ENCODE measurements around the gene CDV3.

The CDV3 gene

DNA sequence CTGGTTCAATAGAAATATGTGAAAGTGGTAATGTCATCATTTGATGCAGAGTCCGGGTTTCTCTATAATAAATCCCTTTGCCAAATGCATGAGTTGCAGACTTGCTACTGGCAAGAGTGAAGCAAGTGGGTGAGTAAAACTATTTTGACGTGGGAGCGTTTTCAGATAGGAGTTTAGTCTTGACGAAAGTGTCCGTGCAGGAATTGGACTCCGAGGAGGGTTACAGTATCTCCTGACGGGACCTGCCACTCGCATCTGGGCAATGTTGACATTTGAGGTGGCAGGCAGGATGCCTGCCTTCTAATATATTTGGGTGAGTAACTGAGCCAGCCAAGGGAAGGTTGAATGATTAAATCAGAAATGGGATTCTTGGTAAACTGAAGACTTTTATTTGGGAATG, 16.0 kb downstream of the CDV3 start:
- DNase-seq (ENCODE audit: low spot score) = no peak
- no peak overlapping the region for H3K4me3 ChIP-seq (ENCODE audit: severe bottlenecking)
- H3K4me1 ChIP-seq (ENCODE audit: insufficient read depth, poor library complexity, severe bottlenecking) = peaks cover 3% of the 10 kb centered on the region
- H3K27ac ChIP-seq (ENCODE audit: poor library complexity, severe bottlenecking) = peak overlapping the region; percentile 70
- TF ChIP-seq, protein P1, sequence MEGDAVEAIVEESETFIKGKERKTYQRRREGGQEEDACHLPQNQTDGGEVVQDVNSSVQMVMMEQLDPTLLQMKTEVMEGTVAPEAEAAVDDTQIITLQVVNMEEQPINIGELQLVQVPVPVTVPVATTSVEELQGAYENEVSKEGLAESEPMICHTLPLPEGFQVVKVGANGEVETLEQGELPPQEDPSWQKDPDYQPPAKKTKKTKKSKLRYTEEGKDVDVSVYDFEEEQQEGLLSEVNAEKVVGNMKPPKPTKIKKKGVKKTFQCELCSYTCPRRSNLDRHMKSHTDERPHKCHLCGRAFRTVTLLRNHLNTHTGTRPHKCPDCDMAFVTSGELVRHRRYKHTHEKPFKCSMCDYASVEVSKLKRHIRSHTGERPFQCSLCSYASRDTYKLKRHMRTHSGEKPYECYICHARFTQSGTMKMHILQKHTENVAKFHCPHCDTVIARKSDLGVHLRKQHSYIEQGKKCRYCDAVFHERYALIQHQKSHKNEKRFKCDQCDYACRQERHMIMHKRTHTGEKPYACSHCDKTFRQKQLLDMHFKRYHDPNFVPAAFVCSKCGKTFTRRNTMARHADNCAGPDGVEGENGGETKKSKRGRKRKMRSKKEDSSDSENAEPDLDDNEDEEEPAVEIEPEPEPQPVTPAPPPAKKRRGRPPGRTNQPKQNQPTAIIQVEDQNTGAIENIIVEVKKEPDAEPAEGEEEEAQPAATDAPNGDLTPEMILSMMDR (IDR thresholded peaks at IDR 0.05; ENCODE audit: poor library complexity, severe bottlenecking) = no peak
- H3K27me3 ChIP-seq (ENCODE audit: insufficient read depth, poor library complexity, severe bottlenecking) = no peaks in the 10 kb centered on the region
- no peak for ATAC-seq (ENCODE audit: low read depth)
- H3K36me3 ChIP-seq (ENCODE audit: low read depth) = peaks cover 58% of the 10 kb centered on the region
- H3K9me3 ChIP-seq (ENCODE audit: severe bottlenecking) = no peaks in the 10 kb centered on the region

DNA sequence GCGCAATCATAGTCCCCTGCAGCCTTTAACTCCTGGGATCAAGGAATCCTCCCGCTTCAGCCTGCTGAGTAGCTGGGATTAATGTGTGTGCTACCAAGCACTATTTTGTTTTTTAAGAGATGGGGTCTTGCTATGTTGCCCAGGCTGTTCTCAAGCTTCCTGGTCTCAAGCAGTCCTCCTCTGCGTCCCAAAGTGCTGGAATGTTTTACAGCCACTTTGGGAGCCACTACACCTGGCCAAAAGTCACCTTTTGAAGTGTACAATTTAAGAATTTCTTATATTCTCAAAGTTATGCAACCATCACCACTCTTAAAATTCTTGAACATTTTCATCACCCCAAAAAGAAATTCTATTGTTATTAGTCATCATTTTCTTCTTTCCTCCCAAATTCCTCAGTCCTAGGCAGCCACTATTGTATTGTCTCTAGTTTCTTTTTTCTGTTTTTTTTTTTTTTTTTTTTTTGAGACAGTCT, 17.8 kb downstream of the CDV3 start:
- no peaks in the 10 kb centered on the region for H3K27me3 ChIP-seq (ENCODE audit: insufficient read depth, poor library complexity, severe bottlenecking)
- ATAC-seq (ENCODE audit: low read depth) = peak; percentile 42
- peaks cover 12% of the 10 kb centered on the region for H3K4me1 ChIP-seq (ENCODE audit: insufficient read depth, poor library complexity, severe bottlenecking)
- no peak overlapping the region for H3K4me3 ChIP-seq (ENCODE audit: severe bottlenecking)
- DNase-seq (ENCODE audit: low spot score) = no peak
- TF ChIP-seq, protein P1 (IDR thresholded peaks at IDR 0.05; ENCODE audit: poor library complexity, severe bottlenecking) = no peak
- no peaks in the 10 kb centered on the region for H3K9me3 ChIP-seq (ENCODE audit: severe bottlenecking)
- H3K36me3 ChIP-seq (ENCODE audit: low read depth) = peaks cover 40% of the 10 kb centered on the region
- peak overlapping the region; percentile 70 for H3K27ac ChIP-seq (ENCODE audit: poor library complexity, severe bottlenecking)

DNA sequence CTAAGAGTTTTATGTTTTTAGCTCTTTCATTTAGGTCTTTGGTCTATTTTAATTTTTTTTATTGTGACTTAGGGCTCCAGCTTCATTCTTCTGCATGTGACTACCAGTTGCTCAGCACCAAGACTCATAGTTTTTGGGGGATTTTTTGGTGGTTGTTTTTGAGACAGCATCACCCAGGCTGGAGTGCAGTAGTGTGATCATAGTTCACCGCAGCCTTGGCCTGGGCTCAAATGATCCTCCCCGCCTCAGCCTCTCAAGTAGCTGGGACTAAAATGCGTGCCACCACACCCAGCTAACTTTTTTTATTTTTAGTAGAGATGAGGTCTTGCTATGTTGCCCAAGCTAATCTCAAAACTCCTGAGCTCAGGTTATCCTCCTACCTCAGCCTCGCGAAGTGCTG, 19.4 kb downstream of the CDV3 start:
- no peak for DNase-seq (ENCODE audit: low spot score)
- no peak for ATAC-seq (ENCODE audit: low read depth)
- H3K27me3 ChIP-seq (ENCODE audit: insufficient read depth, poor library complexity, severe bottlenecking) = no peaks in the 10 kb centered on the region
- peaks cover 24% of the 10 kb centered on the region for H3K36me3 ChIP-seq (ENCODE audit: low read depth)
- TF ChIP-seq, protein P1 (IDR thresholded peaks at IDR 0.05; ENCODE audit: poor library complexity, severe bottlenecking) = no peak
- peak overlapping the region; percentile 70 for H3K27ac ChIP-seq (ENCODE audit: poor library complexity, severe bottlenecking)
- no peaks in the 10 kb centered on the region for H3K9me3 ChIP-seq (ENCODE audit: severe bottlenecking)
- H3K4me1 ChIP-seq (ENCODE audit: insufficient read depth, poor library complexity, severe bottlenecking) = peaks cover 12% of the 10 kb centered on the region
- no peak overlapping the region for H3K4me3 ChIP-seq (ENCODE audit: severe bottlenecking)

DNA sequence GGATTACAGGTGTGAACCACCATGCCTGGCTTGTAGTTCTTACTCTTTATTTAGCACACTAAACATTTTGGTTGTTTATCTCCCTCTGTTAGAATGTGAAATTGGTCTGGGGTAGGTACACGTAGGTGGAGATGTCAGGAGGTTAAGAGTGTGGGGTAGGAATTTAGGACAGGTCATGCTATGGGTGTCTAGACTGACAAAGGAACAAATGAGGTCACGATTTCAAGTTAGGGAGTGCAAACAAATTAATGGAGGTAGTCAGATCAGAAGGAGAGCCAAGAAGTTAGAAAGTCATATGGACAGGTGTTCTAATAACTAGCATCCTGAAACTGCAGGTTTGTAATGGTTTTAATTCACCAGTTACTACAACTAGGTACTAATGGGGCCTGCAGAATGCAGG, 19.8 kb downstream of the CDV3 start:
- no peaks in the 10 kb centered on the region for H3K27me3 ChIP-seq (ENCODE audit: insufficient read depth, poor library complexity, severe bottlenecking)
- peaks cover 12% of the 10 kb centered on the region for H3K4me1 ChIP-seq (ENCODE audit: insufficient read depth, poor library complexity, severe bottlenecking)
- TF ChIP-seq, protein P1 (IDR thresholded peaks at IDR 0.05; ENCODE audit: poor library complexity, severe bottlenecking) = no peak
- ATAC-seq (ENCODE audit: low read depth) = no peak
- H3K36me3 ChIP-seq (ENCODE audit: low read depth) = peaks cover 23% of the 10 kb centered on the region
- DNase-seq (ENCODE audit: low spot score) = no peak
- no peak overlapping the region for H3K27ac ChIP-seq (ENCODE audit: poor library complexity, severe bottlenecking)
- no peaks in the 10 kb centered on the region for H3K9me3 ChIP-seq (ENCODE audit: severe bottlenecking)
- no peak overlapping the region for H3K4me3 ChIP-seq (ENCODE audit: severe bottlenecking)

DNA sequence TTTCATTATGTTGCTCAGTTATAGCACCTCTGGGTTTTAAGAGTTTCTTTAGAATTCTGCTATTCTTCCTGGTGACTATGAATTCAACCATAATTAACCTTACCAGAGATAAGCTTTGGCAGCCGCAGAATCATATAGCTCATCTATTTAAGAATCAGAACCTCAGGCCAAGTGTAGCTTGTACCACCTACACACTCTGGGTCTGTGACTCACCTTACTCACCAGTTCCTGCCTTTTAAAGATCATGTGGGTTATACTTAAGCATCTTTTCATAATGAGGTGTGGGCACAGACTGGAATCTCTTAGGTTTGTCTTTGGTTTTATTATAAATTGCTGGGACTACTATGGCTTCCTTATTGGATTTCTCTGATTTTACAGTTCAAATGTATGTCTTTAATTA, 21.9 kb downstream of the CDV3 start:
- DNase-seq (ENCODE audit: low spot score) = no peak
- Histone ChIP-seq H3K27ac (ENCODE audit: poor library complexity, severe bottlenecking) (peak overlapping the region; percentile 17), H3K36me3 (ENCODE audit: low read depth) (peaks cover 6% of the 10 kb centered on the region), H3K9me3 (ENCODE audit: severe bottlenecking) (no peaks in the 10 kb centered on the region), H3K27me3 (ENCODE audit: insufficient read depth, poor library complexity, severe bottlenecking) (no peaks in the 10 kb centered on the region), H3K4me3 (ENCODE audit: severe bottlenecking) (no peak overlapping the region), H3K4me1 (ENCODE audit: insufficient read depth, poor library complexity, severe bottlenecking) (peaks cover 12% of the 10 kb centered on the region)
- TF ChIP-seq, protein P1 (IDR thresholded peaks at IDR 0.05; ENCODE audit: poor library complexity, severe bottlenecking) = no peak
- peak; percentile 83 for ATAC-seq (ENCODE audit: low read depth)

Data from RWPE2 (cell line).